Hematopoietic multipotent progenitor cell (in vitro differentiated cells): ENCODE data around the gene ASMTL. TPM values are rescaled to one million over a fixed set of nuclear protein-coding genes. Genes with fewer than 3 reads are reported as not detected.
A peak's percentile ranks its signal among the peaks of the same experiment; 100 is the strongest.
"Not testable (repeated sequence)": the region's sequence is repeated elsewhere in the genome, so short reads cannot be mapped to it uniquely, and the experiment has no call there.

Experiments
- DNase-seq, 3 donors: peaks; one replicate each; pipeline ENCODE4 v3.0.0-alpha.2; 2011 to 2015; ENCODE audit warnings: low read depth in 2 of 3, low spot score in 2 of 3
- total RNA-seq: library from RNA; depleted of rRNA; stranded (reverse); fragments of >200 nt; gene quantifications from one replicate; pipeline ENCODE4 v1.2.3, GENCODE V29; 2012

ASMTL gene
- total RNA-seq, 1 donor, result 34.5 TPM

GRCh38 chrX:1440506-1440905 is 12.2 kb downstream of the ASMTL start:
- no peak for DNase-seq

- DNase-seq, result no peak
These were observed 17.3 kb downstream of the ASMTL start for GRCh38 chrX:1435241-1435895.

DNA sequence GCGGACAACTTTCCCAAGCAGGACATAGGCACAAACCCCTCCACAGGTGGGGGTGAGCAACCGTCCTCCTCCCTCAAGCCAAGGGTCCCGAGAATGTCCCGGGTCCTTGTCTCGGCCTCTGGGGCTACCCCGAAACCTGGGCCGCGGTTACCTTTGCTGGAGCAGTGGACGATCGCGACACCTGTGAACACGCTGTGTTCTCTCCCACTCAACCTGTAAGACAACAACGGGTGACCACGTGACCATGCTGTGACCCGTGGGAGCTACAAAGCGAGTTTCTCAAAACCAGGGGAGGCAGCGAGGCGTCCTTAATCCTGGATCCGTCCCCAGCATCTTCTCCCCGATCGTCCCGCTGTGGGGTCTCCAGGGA is 17.9 kb downstream of the ASMTL start:
- DNase-seq, result no peak

DNA sequence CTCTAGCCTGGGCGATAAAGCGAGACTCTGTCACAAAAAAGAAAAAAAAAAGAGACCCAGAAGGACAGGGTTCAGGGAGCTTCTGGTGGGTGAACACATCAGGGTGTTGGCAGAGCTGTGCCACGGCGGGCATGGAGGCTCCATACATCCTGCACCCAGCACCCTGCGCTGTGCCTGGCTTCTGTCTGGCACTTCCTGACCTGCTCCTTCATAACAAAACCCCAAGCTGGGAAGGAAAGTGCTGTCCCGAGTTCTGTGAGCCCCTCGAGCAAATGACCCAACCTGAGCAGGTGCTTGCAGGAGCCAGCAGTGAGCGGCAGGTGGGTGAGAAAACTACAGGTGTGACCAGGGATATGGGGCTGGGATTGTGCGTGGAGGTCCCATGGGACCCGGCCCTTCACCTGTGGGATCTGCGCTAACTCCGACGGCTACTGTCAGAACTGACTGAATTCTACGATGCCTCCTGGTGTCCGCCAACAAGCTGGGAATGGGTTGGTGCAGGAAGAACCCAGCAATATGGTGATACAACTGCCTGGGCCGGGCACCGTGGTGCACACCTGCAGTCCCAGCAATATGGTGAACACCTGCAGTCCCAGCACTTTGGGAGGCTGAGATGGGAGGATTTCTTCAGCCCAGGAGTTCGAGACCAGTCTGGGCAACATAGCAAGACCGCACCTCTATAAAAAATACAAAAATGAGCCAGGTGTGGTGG is 18.9 kb downstream of the ASMTL start:
- no peak for DNase-seq

DNA sequence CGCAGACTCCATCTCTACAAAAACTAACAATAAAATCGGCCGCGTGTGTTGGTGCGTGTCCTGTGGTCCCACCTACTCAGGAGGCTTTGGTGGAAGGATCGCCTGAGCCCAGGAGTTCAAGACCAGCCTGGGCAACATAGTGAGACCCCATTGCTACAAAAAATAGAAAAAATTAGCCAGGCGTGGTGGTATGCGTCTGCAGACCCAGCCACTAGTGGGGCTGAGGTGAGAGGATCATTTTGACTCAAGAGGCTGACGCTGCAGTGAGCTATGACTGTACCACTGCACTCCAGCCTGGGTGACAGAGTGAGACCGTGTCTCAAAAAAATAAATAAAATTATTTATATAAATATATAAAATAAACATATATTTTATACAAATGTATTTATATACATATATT is 22.3 kb downstream of the ASMTL start:
- no peak for DNase-seq

DNA sequence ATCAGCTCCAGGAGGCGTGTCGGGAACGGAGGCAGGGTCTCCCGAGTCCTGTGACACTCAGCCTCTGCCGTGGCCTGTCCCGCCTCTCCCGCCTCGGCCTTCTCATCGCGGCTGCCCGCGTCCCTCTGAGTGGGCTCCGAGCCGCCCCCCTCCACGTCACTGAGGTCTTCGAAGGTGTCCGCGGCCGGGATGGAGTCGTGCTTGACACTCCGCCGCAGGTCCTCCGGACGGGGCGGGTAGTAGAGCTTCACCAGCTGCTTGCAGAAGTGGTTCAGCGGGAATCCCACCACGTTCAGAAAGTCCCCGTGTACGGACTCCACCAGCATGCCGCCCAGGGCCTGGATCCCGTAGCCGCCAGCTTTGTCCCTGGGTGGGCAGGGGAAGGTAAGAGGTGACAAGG is 25.0 kb downstream of the ASMTL start:
- no peak for DNase-seq

- not testable (repeated sequence) for DNase-seq
These were observed 26.4 kb downstream of the ASMTL start for GRCh38 chrX:1426321-1426720.

DNA sequence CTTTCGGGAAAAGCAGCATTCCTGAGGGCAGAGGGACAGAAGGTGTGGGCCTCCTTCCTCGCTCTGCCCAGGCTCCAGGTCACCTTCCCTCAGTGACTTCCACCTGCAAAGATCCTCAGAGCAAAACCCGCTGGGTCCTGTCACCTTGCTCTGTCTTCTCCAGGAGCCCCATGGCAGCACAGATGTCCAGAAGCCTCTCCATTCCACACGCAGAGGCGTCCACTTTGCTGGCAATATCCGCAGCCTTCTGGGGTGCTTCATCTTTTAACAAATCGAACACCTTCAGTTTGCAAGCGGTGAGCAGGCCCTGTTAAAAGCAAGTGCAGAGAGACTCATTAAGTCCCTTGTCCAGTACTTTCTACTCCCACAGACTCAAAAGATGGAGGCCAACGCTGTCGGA is 27.3 kb downstream of the ASMTL start:
- DNase-seq, result no peak

DNA sequence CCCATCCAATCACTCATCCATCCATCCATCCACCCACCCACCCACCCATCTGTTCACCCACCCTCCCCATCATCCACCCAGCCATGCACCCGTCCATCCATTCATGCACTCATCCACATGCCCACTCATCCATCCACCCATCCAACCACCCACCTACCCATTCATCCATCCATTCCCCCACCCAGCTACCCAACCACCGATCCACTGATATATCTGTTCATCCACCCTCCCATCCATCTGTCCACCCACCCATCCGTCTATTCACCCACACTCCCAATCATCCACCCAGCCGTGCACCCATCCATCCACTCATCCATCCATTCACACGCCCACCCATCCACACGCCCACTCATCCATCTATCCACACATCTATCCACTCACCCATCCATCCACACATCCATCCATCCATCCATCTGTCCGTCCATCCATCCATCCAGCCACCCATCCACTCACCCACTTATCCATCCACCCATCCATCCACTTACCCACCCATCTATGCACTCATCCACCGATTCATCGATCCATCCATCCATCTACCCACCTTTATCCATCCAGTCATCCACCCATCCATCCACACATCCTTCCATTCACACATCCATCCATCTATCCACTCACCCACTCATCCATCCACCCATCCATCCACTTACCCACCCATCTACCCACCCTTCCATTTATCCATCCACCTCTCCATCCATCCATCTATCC is 28.4 kb downstream of the ASMTL start:
- no peak for DNase-seq

GRCh38 chrX:1423215-1423614 is 29.5 kb downstream of the ASMTL start:
- no peak for DNase-seq

GRCh38 chrX:1422135-1422465 is 30.6 kb downstream of the ASMTL start:
- DNase-seq, result no peak

- DNase-seq, result peak in 1 of 3 donors; percentile 9
These were observed 31.1 kb downstream of the ASMTL start for GRCh38 chrX:1421433-1422134.

DNA sequence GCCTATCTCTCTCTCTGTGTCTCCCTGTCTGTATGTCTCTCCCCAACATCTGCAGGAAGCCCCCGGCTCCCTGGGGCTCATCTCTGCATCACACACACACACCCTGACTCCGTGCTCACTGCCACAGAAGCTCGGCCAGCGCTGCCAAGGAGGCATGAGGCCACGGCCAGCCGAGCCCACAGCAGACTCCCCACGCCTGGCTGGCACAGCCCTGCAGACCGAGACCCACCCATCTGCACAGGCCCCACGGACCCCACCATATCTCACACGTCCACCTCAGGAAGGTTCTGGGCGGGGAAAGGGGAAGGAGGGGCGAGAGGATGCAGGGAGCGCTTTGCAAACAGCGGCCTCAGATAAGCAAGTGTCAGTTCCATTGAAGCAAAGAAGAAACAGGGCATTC is 32.3 kb downstream of the ASMTL start:
- DNase-seq, result peak in 2 of 3 donors; percentile 19

- DNase-seq, result no peak
These were observed 33.0 kb downstream of the ASMTL start for GRCh38 chrX:1419545-1420355.

GRCh38 chrX:1418901-1419544 is 33.7 kb downstream of the ASMTL start:
- no peak for DNase-seq

GRCh38 chrX:1417921-1418771 is 34.6 kb downstream of the ASMTL start:
- no peak for DNase-seq

DNA sequence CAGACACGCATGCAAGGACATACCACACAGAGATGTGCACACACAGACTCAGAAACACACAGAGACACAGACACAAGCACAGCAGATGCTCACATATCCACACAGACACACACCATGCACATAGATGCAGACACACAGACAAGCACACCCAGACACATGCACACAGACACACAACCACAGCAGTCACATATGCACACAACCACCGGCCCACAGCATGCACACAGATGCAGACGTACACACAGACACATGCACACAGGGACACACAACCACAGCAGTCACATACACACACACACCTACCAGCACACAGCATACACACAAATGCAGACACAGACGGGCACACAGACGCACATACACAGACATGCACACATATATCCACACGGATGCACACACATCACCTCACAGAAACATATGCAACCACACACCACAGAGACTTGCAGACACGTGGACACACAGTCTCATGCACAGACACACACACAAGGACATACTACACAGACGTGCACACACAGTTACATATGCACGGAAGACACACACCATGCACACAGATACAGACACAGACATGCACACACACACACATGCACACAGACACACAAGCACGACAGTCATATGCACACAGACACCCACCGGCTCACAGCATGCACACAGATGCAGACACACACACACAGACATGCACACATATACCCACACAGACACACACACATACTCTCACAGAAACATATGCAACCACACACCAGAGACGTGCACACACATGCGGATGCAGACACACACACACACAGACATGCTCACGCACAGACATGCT is 35.5 kb downstream of the ASMTL start:
- DNase-seq, result no peak

- no peak for DNase-seq
These were observed 36.4 kb downstream of the ASMTL start for GRCh38 chrX:1416327-1416784.
